NCI-H146 treated with DMSO at 0.1 percent for 48 hours (cell line): Measurements from ENCODE around the gene SERGEF.
"Not testable (repeated sequence)": the region's sequence is repeated elsewhere in the genome, so short reads cannot be mapped to it uniquely, and the experiment has no call there.

Experiments
- DNase-seq: peaks from one replicate; lab custom pipeline; 2025; ENCODE audit not compliant: unreplicated experiment; lab: John Stamatoyannopoulos, UW

SERGEF gene

GRCh38 chr11:18000760-18001159 lies 12.1 kb downstream of the SERGEF start:
- DNase-seq = no peak

GRCh38 chr11:18000128-18000527 lies 12.7 kb downstream of the SERGEF start:
- DNase-seq = not testable (repeated sequence)

GRCh38 chr11:17992916-17993315 lies 19.9 kb downstream of the SERGEF start:
- DNase-seq = no peak

GRCh38 chr11:17991783-17992433 lies 20.9 kb downstream of the SERGEF start:
- peak; percentile 63 for DNase-seq

GRCh38 chr11:17989306-17989705 lies 23.5 kb downstream of the SERGEF start:
- peak; percentile 8 for DNase-seq

- peak; percentile 95 for DNase-seq
Observed at GRCh38 chr11:17988465-17988864, 24.4 kb downstream of the SERGEF start.

DNA sequence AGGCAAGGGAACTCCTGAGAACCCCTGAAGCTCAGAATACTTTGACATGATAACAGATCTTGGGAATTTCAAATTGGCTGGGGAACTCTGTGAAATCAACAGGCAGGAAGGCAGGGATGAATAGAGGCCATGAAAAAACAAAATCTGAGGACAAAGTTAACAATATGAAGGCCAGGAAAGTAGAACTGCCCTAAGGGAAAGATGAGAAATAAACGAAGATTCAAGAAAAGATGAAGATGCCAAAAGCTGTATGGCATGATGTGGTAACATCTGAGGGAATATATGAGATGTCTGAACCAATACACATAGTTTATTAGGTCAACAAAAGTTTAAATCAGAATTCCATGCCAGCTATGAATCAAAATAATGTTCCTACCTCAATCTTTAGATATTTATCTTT lies 25.0 kb downstream of the SERGEF start:
- peak; percentile 41 for DNase-seq

GRCh38 chr11:17986711-17987220 lies 26.1 kb downstream of the SERGEF start:
- no peak for DNase-seq

- DNase-seq = no peak
Observed at GRCh38 chr11:17986007-17986710, 26.7 kb downstream of the SERGEF start.

DNA sequence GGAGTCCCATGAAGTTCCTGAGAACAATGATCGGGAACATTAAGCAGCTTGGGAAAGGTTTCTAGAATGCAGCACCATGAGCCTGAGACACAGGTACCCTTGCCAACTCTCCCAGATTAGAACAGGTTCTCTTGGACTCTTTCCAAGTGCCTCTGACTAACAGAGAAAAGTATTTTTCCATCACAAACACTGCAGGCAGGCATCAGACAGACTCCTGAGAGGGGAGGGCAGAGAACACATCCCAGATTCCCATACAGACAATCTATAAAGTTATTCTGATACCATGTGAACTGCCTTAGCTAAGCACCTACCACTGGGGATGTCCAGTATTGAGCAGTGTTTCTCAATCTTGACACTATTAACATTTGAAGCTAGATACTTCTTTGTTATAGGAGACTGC lies 27.3 kb downstream of the SERGEF start:
- DNase-seq = no peak

GRCh38 chr11:17983569-17983968 lies 29.3 kb downstream of the SERGEF start:
- no peak for DNase-seq

DNA sequence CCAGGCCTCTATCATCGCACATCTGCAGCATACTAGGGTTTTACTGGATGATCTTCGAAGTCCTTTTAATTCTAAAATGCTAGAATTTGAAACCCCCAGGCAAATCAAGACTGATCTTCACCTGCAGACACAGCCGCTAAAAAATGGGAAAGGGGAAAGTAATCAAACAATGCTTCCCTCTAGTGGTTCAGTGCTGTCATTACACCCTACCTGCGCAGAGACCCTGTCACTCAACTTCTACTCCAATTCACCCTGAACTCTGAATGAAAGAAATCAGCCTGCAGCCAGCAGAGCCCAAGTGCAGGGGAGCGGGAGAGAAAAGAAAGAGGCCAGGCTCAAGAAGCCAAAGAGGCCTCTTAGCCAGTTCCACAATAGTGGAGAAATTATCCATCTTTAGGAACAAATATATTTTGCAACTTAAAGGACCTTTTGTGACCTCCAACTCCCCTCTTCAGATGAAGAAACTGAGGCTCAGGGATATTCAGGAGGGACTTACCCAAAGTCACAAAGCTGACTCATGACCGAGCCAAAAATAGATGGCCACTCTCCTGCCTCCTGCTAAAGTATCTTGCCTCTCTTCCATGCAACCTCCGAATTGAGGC lies 33.0 kb downstream of the SERGEF start:
- peak; percentile 38 for DNase-seq

GRCh38 chr11:17978553-17979287 lies 34.1 kb downstream of the SERGEF start:
- DNase-seq = no peak

- no peak for DNase-seq
Observed at GRCh38 chr11:17976651-17977050, 36.2 kb downstream of the SERGEF start.

DNA sequence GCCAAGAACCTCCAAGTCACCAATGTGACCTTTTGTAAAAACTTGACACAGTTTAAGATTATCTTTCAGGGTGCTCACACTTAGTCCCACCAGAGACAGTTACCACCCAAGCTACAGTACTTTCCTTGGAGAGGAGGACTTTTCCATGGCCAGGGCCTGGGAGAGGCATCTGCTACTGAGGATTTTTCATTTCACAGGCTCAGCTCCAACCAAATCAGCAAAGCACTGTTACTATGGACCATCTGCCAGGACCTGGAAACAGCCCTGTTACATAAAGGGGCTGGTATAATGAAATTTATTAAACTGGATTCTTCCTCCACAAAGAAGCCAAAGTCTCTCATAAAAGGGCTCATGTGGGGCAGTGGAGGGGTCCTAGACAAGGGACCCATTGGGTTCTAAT lies 38.6 kb downstream of the SERGEF start:
- no peak for DNase-seq

DNA sequence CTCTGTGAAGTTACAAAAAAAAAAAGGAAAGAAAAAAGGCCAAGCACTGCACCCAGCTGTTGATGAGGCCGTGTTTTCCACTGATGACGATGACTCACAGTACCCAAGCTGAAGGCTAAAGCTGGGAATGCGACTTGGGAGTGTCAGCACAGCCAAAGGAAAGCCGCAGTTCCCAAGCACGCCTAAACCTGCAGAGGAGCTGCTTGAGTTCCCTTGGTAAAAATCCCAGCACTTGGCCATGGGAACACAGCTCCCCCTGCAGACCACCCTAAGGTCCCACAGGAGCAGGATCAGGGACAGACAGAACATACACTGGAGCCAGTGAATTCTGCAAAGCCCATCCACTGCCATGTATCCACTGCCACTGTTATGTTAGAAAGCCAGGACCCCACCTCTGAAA lies 39.9 kb downstream of the SERGEF start:
- DNase-seq = peak; percentile 20

DNA sequence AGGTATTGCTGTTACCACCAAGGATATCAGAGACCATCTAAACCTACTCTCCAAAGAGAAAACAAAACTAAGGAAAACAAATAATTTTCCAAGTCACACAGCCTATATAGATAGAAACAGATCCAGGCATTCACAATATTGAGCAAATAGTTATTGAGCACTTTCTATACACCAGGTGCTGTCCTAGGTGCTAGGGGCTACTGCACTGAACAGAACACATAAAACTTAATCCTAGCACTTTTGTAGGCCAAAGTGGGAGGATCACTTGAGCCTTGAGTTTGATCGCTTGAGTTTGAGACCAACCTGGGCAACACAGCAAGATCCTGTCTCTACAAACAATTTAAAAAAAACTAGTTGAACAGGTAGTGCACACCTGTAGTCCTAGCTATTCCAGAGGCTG lies 44.6 kb downstream of the SERGEF start:
- no peak for DNase-seq

DNA sequence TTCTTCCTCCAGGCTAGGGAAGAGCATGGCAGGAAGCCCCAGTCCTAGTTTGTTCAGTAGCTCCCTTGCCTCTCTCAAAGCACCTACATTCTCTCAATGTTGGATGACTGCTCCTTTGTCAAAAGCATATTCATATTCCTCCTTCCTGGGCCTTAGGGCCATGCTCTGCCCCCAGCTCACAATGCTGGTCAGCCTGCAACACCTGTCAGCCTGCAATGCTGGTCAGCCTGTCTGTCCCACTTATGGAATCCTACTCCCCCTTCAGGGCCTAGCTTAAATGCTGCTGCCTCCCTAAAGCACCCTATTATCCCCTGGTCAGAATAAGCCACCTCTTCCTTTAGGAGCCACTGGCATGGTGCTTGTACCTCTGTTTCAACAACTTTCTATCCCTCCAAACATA lies 45.2 kb downstream of the SERGEF start:
- DNase-seq = no peak

DNA sequence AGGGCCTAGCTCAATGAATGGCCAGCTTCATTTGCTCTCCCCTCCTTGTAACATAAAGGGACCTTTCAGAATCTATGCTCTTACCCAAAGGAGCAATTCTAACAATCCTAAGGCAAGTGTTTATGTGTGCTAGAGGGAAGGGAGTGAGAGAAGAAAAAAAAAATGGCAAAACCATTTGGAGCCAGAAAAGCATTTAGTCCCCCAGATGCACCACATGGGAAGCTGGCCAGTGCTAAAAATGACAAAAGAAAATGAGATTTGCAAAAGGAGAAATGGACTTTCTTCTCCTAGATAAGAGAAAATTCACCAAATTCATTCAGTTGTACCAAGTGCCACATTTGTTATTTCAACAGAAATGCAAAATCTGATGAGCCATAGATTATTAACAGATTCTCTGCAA lies 52.8 kb downstream of the SERGEF start:
- DNase-seq = no peak

DNA sequence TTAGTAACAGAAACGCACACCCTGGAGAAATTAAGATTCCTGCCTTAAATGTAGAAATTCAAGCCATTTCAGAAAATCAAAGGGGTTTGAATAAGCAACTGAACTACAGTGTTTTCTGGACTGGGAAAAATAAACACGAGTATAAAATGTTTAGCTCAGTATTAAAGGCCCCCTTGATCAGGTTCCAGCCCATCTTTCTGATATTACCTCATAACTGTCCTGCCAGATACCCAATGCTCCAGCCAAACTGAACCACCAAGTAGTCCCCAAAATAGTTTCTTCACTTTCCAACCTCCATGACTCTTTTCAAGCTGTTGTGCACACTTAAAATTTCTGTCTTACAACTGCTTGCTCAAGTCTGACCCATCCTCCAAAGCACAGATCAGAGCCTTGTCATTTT lies 54.4 kb downstream of the SERGEF start:
- no peak for DNase-seq

DNA sequence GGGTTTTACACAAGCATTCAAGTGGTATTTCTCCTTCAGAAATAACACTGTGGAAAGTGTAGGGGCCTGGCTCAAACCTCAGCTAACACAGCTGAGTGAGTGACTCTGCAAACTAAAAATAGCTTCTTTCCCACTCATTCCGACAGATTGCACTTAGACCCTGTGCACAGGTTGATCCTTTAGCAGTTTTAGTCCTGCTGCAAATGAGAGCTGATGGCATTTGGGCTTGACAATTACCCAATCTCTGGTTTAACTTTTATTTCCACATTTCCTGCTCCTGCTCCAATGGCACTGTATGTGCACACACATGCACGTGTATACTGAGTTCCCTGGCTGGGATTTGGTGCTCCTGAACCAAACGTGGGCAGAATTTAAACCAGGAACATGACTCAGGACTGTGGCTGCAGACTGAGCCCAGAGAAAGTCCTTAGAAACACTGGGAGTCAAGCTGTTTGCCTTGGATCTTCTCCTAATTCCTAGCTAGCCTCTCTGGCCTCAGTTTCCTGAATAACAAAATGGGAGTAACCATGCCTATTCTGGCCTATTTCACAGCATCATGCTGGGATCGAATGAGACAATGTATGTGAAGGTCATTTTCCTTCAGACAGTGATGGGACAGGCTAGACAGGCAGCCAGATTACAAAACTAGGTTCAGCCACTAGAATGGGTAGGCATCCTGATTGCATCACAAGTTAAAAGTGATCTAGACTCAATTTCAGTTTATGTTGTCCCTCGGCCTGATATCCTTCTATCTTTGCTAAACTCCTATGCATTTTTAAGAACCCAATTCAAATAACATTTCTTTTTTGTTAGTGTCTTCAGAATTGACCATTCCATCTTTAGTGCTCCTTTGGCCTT lies 58.2 kb downstream of the SERGEF start:
- DNase-seq = no peak
